Measurements from ENCODE around the gene S1PR4. TPM values are rescaled to one million over a fixed set of nuclear protein-coding genes. Genes with fewer than 3 reads are reported as not detected.
A peak's percentile ranks its signal among the peaks of the same experiment; 100 is the strongest.
"Not testable (repeated sequence)": the region's sequence is repeated elsewhere in the genome, so short reads cannot be mapped to it uniquely, and the experiment has no call there.

Gene S1PR4
- total RNA-seq, 2 experiments from 2014 or later = 37.5 to 42.7 TPM

- no peaks in the 10 kb centered on the region for H3K9me3 Mint-ChIP-seq
- peak overlapping the region; percentile 42 for H3K27ac Mint-ChIP-seq
- no peak for DNase-seq
Observed at GRCh38 chr19:3193256-3194105, 14.9 kb downstream of the S1PR4 start.

GRCh38 chr19:3194106-3195087, 15.8 kb downstream of the S1PR4 start:
- Mint-ChIP-seq H3K36me3 (peaks cover 5% of the 10 kb centered on the region), H3K27me3 (no peaks in the 10 kb centered on the region), H3K9me3 (no peaks in the 10 kb centered on the region), H3K27ac (no peak overlapping the region), H3K4me3 (no peak overlapping the region), H3K4me1 (peaks cover 2% of the 10 kb centered on the region)
- DNase-seq = no peak

More at GRCh38 chr19:3193256-3194105, 14.9 kb downstream of the S1PR4 start:
- peaks cover 8% of the 10 kb centered on the region for H3K4me1 Mint-ChIP-seq
- H3K4me3 Mint-ChIP-seq = no peak overlapping the region
- H3K36me3 Mint-ChIP-seq = peaks cover 6% of the 10 kb centered on the region
- no peaks in the 10 kb centered on the region for H3K27me3 Mint-ChIP-seq

DNA sequence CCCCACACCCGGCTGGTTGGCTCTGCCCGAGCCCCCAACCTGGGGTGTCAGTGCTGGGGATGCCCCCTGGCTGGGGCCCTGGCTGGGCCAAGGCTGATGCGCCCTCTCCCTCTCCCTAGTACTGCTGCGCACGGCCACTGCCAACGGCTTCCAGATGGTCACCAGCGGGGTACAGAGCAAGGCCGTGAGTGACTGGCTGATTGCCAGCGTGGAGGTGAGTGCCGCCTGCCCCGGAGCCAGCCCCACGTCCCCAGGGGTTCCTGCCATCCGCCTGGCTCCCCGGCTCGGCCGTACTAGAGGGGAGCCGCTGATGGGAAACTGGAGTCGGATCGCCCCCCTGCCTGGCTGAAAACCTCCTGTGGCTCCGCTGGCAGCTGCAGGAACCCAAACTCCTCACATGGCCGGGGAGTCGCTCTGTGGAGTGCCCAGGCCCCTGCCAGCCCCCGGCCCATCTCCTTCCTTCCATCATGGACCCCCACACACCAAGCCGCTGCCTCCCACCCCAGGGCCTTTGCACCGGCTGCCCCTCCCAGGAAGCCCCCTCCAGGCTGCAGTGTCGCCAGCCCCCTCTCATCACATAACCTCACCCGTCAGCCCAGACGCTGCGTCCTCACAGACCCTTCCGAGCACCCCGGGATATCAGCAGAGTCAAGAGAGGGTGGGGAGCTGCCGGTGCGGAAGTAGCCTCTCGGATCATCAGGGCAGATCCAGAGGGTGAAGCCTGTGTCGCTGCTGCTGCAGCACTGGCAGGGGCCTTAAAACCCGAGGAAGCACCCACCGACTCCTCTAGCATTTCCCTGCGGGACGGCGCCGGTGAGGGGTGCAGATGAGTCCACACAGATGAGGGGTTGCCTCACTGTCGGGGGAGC, 17.7 kb downstream of the S1PR4 start:
- DNase-seq = no peak
- Mint-ChIP-seq H3K27me3 (no peaks in the 10 kb centered on the region), H3K4me3 (no peak overlapping the region), H3K36me3 (peaks cover 5% of the 10 kb centered on the region), H3K9me3 (no peaks in the 10 kb centered on the region), H3K27ac (no peak overlapping the region), H3K4me1 (no peaks in the 10 kb centered on the region)

- H3K36me3 Mint-ChIP-seq = peaks cover 5% of the 10 kb centered on the region
- H3K9me3 Mint-ChIP-seq = no peaks in the 10 kb centered on the region
- H3K27me3 Mint-ChIP-seq = no peaks in the 10 kb centered on the region
- no peaks in the 10 kb centered on the region for H3K4me1 Mint-ChIP-seq
- DNase-seq = no peak
- H3K4me3 Mint-ChIP-seq = no peak overlapping the region
- H3K27ac Mint-ChIP-seq = no peak overlapping the region
Observed at GRCh38 chr19:3196933-3197205, 18.3 kb downstream of the S1PR4 start.

GRCh38 chr19:3198901-3199700, 20.5 kb downstream of the S1PR4 start:
- Mint-ChIP-seq H3K4me3 (no peak overlapping the region), H3K4me1 (no peaks in the 10 kb centered on the region), H3K9me3 (no peaks in the 10 kb centered on the region), H3K27ac (no peak overlapping the region), H3K27me3 (no peaks in the 10 kb centered on the region), H3K36me3 (peaks cover 5% of the 10 kb centered on the region)
- DNase-seq = no peak

- no peak for DNase-seq
- no peaks in the 10 kb centered on the region for H3K9me3 Mint-ChIP-seq
- no peak overlapping the region for H3K4me3 Mint-ChIP-seq
- no peaks in the 10 kb centered on the region for H3K27me3 Mint-ChIP-seq
- H3K27ac Mint-ChIP-seq = no peak overlapping the region
- no peaks in the 10 kb centered on the region for H3K4me1 Mint-ChIP-seq
- no peaks in the 10 kb centered on the region for H3K36me3 Mint-ChIP-seq
Observed at GRCh38 chr19:3201072-3201700, 22.6 kb downstream of the S1PR4 start.

- H3K4me3 Mint-ChIP-seq = no peak overlapping the region
- no peak overlapping the region for H3K27ac Mint-ChIP-seq
- no peaks in the 10 kb centered on the region for H3K4me1 Mint-ChIP-seq
- H3K36me3 Mint-ChIP-seq = no peaks in the 10 kb centered on the region
- no peaks in the 10 kb centered on the region for H3K27me3 Mint-ChIP-seq
- no peak for DNase-seq
- H3K9me3 Mint-ChIP-seq = no peaks in the 10 kb centered on the region
Observed at GRCh38 chr19:3201911-3202310, 23.3 kb downstream of the S1PR4 start.

DNA sequence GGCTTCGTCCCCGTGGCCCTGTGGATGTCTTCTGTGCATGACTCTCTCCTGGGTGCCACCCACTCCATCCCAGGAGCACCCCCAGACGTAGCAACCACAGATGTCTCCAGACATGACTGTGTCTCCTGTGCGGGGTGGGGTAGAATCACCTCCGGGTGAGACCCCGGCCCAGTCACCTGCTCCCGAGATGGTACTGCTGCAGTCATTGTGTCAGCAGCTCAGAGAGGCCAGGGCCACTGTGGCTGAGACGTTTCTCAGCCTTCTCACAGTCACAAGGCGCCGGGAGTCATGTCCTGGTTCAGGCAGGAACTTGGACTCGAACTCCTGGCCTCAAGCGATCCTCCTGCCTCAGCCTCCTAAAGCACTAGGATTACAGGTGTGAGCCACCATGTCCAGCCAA, 23.8 kb downstream of the S1PR4 start:
- H3K27me3 Mint-ChIP-seq = no peaks in the 10 kb centered on the region
- no peaks in the 10 kb centered on the region for H3K9me3 Mint-ChIP-seq
- no peak overlapping the region for H3K4me3 Mint-ChIP-seq
- H3K36me3 Mint-ChIP-seq = no peaks in the 10 kb centered on the region
- no peak overlapping the region for H3K27ac Mint-ChIP-seq
- no peak for DNase-seq
- H3K4me1 Mint-ChIP-seq = no peaks in the 10 kb centered on the region

DNA sequence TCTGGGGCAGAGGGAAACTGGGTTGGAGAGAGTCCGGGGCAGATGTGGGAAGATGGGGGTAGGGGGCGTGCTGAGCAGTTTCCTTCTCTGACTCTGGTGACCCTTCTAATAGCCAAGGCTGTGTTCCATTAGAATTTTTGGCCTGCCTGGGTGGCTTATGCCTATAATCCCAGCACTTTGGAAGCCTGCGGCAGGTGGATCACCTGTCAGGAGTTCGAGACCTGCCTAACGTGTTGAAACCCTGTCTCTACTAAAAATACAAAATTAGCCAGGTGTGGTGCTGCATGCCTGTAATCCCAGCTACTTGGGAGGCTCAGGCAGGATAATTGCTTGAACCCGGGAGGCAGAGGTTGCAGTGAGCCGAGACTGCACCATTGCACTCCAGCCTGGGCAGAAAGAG, 24.3 kb downstream of the S1PR4 start:
- not testable (repeated sequence) for H3K36me3 Mint-ChIP-seq, H3K4me1 Mint-ChIP-seq, H3K4me3 Mint-ChIP-seq, DNase-seq, H3K27me3 Mint-ChIP-seq, H3K9me3 Mint-ChIP-seq, H3K27ac Mint-ChIP-seq

GRCh38 chr19:3203805-3204645, 25.5 kb downstream of the S1PR4 start:
- no peak for DNase-seq
- no peaks in the 10 kb centered on the region for H3K27me3 Mint-ChIP-seq
- H3K36me3 Mint-ChIP-seq = no peaks in the 10 kb centered on the region

DNA sequence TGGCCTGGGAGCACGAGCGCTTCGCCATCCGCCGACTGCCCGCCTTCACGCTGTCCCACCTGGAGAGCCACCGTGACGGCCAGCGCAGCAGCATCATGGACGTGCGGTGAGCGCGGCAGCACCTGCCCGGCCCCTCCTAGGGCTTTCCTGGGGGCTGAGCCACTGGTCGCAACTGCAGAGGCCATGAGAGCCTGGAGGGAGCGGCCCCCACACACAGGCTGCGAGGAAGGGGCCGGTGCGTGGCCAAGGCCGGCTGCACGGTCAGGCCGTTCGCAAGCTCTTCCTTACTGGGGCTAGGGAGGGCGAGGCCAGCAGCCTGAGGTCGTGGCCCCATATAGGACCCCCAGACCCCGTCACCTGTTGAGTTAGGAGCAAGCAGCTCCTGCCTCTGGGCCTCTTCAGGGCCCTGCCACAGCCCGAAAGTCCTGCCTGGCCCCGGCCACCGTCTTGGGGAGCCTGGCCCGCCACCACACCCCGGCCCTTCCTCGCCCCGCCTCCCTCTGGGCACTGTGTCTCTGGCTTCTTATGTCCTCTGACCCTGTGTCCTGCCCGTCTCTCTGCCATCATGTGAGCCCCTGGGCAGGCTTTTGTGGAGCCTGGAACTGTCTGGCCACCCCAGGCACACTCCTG, 26.2 kb downstream of the S1PR4 start:
- DNase-seq = no peak
- H3K4me1 Mint-ChIP-seq = no peaks in the 10 kb centered on the region
- no peaks in the 10 kb centered on the region for H3K36me3 Mint-ChIP-seq
- H3K27ac Mint-ChIP-seq = no peak overlapping the region
- no peaks in the 10 kb centered on the region for H3K9me3 Mint-ChIP-seq
- no peak overlapping the region for H3K4me3 Mint-ChIP-seq
- H3K27me3 Mint-ChIP-seq = no peaks in the 10 kb centered on the region

More at GRCh38 chr19:3203805-3204645, 25.5 kb downstream of the S1PR4 start:
- Mint-ChIP-seq H3K9me3 (no peaks in the 10 kb centered on the region), H3K4me1 (no peaks in the 10 kb centered on the region), H3K27ac (no peak overlapping the region), H3K4me3 (no peak overlapping the region)

- Mint-ChIP-seq H3K36me3 (no peaks in the 10 kb centered on the region), H3K4me3 (no peak overlapping the region), H3K4me1 (peaks cover 1% of the 10 kb centered on the region), H3K27me3 (no peaks in the 10 kb centered on the region), H3K27ac (no peak overlapping the region), H3K9me3 (no peaks in the 10 kb centered on the region)
- DNase-seq = no peak
Observed at GRCh38 chr19:3206216-3206953, 27.8 kb downstream of the S1PR4 start.

Measured in activated naive CD8-positive, alpha-beta T cell treated with anti-CD3 and anti-CD28 coated beads for 36 hours (primary cell).